ENCODE results near the gene ME2.

The ME2 gene

GRCh38 chr18:50977037-50977760, 98.3 kb downstream of the ME2 start:
- Histone ChIP-seq H3K9ac (ENCODE audit: low read depth, low read length, poor library complexity, severe bottlenecking) (no peak overlapping the region), H3K4me3 (ENCODE audit: low read length, poor library complexity, severe bottlenecking) (no peak overlapping the region), H3F3A (ENCODE audit: low read depth) (no peaks in the 10 kb centered on the region), H3K27me3 (ENCODE audit: insufficient read depth, low read length, poor library complexity, severe bottlenecking) (no peaks in the 10 kb centered on the region), H3K9me2 (replicated peaks; ENCODE audit: low read depth, low read length) (no peaks in the 10 kb centered on the region), H3K79me2 (ENCODE audit: insufficient read depth, low read length) (no peaks in the 10 kb centered on the region), H2AFZ (ENCODE audit: low read length) (no peak overlapping the region), H3K36me3 (ENCODE audit: insufficient read depth, low read length) (no peaks in the 10 kb centered on the region; the same call in 1 of the 2 replicates), H3K4me2 (ENCODE audit: low read depth, low read length, poor library complexity, severe bottlenecking) (no peak overlapping the region), H3K9me3 (ENCODE audit: insufficient read depth, low read depth, low read length) (peaks cover 7% of the 10 kb centered on the region; the same call in 1 of the 2 replicates), H4K20me1 (ENCODE audit: insufficient read depth, low read length, poor library complexity, severe bottlenecking) (no peaks in the 10 kb centered on the region), H3K4me1 (ENCODE audit: insufficient read depth, low read length, poor library complexity, severe bottlenecking) (no peaks in the 10 kb centered on the region)
- TF ChIP-seq, protein P1, sequence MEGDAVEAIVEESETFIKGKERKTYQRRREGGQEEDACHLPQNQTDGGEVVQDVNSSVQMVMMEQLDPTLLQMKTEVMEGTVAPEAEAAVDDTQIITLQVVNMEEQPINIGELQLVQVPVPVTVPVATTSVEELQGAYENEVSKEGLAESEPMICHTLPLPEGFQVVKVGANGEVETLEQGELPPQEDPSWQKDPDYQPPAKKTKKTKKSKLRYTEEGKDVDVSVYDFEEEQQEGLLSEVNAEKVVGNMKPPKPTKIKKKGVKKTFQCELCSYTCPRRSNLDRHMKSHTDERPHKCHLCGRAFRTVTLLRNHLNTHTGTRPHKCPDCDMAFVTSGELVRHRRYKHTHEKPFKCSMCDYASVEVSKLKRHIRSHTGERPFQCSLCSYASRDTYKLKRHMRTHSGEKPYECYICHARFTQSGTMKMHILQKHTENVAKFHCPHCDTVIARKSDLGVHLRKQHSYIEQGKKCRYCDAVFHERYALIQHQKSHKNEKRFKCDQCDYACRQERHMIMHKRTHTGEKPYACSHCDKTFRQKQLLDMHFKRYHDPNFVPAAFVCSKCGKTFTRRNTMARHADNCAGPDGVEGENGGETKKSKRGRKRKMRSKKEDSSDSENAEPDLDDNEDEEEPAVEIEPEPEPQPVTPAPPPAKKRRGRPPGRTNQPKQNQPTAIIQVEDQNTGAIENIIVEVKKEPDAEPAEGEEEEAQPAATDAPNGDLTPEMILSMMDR (conservative IDR thresholded peaks at IDR 0.05; ENCODE audit: low read length) = no peak
- no peak for TF ChIP-seq EZH2phosphoT487 (IDR thresholded peaks at IDR 0.05; ENCODE audit: borderline replicate concordance)

- Histone ChIP-seq H3K9me2 (replicated peaks; ENCODE audit: low read depth, low read length) (no peaks in the 10 kb centered on the region), H3F3A (ENCODE audit: low read depth) (no peaks in the 10 kb centered on the region), H3K79me2 (ENCODE audit: insufficient read depth, low read length) (no peaks in the 10 kb centered on the region), H3K9ac (ENCODE audit: low read depth, low read length, poor library complexity, severe bottlenecking) (no peak overlapping the region), H4K20me1 (ENCODE audit: insufficient read depth, low read length, poor library complexity, severe bottlenecking) (no peaks in the 10 kb centered on the region), H2AFZ (ENCODE audit: low read length) (no peak overlapping the region), H3K9me3 (ENCODE audit: insufficient read depth, low read depth, low read length) (peaks cover 7% of the 10 kb centered on the region; the same call in 1 of the 2 replicates), H3K4me2 (ENCODE audit: low read depth, low read length, poor library complexity, severe bottlenecking) (no peak overlapping the region), H3K4me3 (ENCODE audit: low read length, poor library complexity, severe bottlenecking) (no peak overlapping the region), H3K4me1 (ENCODE audit: insufficient read depth, low read length, poor library complexity, severe bottlenecking) (no peaks in the 10 kb centered on the region), H3K36me3 (ENCODE audit: insufficient read depth, low read length) (no peaks in the 10 kb centered on the region; the same call in 1 of the 2 replicates), H3K27me3 (ENCODE audit: insufficient read depth, low read length, poor library complexity, severe bottlenecking) (no peaks in the 10 kb centered on the region)
- TF ChIP-seq EZH2phosphoT487 (IDR thresholded peaks at IDR 0.05; ENCODE audit: borderline replicate concordance) = no peak
- TF ChIP-seq, protein P1 (conservative IDR thresholded peaks at IDR 0.05; ENCODE audit: low read length) = no peak
Measured at GRCh38 chr18:50981381-50981780, 102.5 kb downstream of the ME2 start.

GRCh38 chr18:50982086-50982801, 103.3 kb downstream of the ME2 start:
- peaks cover 2% of the 10 kb centered on the region; the same call in 1 of the 2 replicates for H3K9me3 ChIP-seq (ENCODE audit: insufficient read depth, low read depth, low read length)
- H3K9me2 ChIP-seq (replicated peaks; ENCODE audit: low read depth, low read length) = no peaks in the 10 kb centered on the region
- H3K79me2 ChIP-seq (ENCODE audit: insufficient read depth, low read length) = no peaks in the 10 kb centered on the region
- no peak overlapping the region for H3K4me2 ChIP-seq (ENCODE audit: low read depth, low read length, poor library complexity, severe bottlenecking)
- no peaks in the 10 kb centered on the region for H3F3A ChIP-seq (ENCODE audit: low read depth)
- H4K20me1 ChIP-seq (ENCODE audit: insufficient read depth, low read length, poor library complexity, severe bottlenecking) = no peaks in the 10 kb centered on the region
- no peak overlapping the region for H2AFZ ChIP-seq (ENCODE audit: low read length)
- no peaks in the 10 kb centered on the region for H3K27me3 ChIP-seq (ENCODE audit: insufficient read depth, low read length, poor library complexity, severe bottlenecking)
- H3K36me3 ChIP-seq (ENCODE audit: insufficient read depth, low read length) = no peaks in the 10 kb centered on the region; the same call in 1 of the 2 replicates
- TF ChIP-seq EZH2phosphoT487 (IDR thresholded peaks at IDR 0.05; ENCODE audit: borderline replicate concordance) = no peak
- TF ChIP-seq, protein P1 (conservative IDR thresholded peaks at IDR 0.05; ENCODE audit: low read length) = no peak
- no peaks in the 10 kb centered on the region for H3K4me1 ChIP-seq (ENCODE audit: insufficient read depth, low read length, poor library complexity, severe bottlenecking)
- no peak overlapping the region for H3K4me3 ChIP-seq (ENCODE audit: low read length, poor library complexity, severe bottlenecking)
- H3K9ac ChIP-seq (ENCODE audit: low read depth, low read length, poor library complexity, severe bottlenecking) = no peak overlapping the region

All from Loucy (cell line).